ENCODE measurements around the gene ASTN2. TPM values are rescaled to one million over a fixed set of nuclear protein-coding genes. Genes with fewer than 3 reads are reported as not detected.
A peak's percentile ranks its signal among the peaks of the same experiment; 100 is the strongest.
"Not testable (repeated sequence)": the region's sequence is repeated elsewhere in the genome, so short reads cannot be mapped to it uniquely, and the experiment has no call there.

Gene ASTN2
- total RNA-seq, 1 donor from 2014 or later = 2.8 TPM

DNA sequence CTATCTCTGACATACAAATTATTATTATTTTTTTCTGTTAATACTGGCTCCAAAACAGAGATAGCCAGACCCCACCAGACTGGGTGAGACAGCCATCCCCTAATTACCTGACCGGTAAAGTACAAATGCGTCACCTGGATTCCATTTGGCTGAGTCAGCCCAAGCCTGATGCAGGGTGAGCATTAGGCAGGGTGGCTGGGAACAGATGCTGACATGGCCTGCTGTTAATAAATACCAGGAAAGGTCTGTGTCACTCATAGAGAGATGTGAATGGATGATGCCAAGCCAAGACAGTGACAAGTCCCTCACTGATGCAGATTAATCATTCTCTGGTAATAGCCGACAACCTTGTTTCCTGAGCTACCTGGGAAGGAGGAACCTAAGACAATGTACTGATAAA is 544.3 kb downstream of the ASTN2 start:
- intact Hi-C loops (cut with micrococcal nuclease) = no loop called here
- Mint-ChIP-seq H3K27ac (no peak overlapping the region), H3K4me1 (no peaks in the 10 kb centered on the region), H3K9me3 (no peaks in the 10 kb centered on the region), H3K36me3 (ENCODE audit: low read depth) (no peaks in the 10 kb centered on the region), H3K4me3 (no peak overlapping the region), H3K27me3 (no peaks in the 10 kb centered on the region)
- DNase-seq = no peak

DNA sequence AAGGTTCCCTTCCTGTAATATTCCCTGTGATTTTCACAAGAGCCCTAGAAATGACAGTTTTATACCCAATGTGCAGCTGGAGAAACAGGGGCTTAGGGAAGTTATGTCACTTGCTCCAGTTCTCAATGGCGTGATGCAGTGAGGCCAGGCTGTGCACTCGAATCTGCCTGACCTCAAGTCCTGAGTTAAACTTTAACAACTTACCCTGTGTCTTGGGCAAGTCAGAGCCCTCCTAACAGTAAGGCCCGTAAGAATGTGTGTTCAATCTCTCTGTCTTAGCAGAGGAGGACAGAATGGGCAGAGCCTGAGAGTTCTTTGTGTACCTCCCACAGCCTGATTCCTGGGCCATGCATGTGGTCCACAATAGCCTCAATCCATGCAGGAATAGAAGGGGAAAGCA is 546.7 kb downstream of the ASTN2 start:
- Mint-ChIP-seq H3K27ac (no peak overlapping the region), H3K9me3 (no peaks in the 10 kb centered on the region), H3K36me3 (ENCODE audit: low read depth) (no peaks in the 10 kb centered on the region), H3K4me1 (no peaks in the 10 kb centered on the region), H3K4me3 (no peak overlapping the region), H3K27me3 (no peaks in the 10 kb centered on the region)
- DNase-seq = no peak
- intact Hi-C loops (cut with micrococcal nuclease) = no loop called here

DNA sequence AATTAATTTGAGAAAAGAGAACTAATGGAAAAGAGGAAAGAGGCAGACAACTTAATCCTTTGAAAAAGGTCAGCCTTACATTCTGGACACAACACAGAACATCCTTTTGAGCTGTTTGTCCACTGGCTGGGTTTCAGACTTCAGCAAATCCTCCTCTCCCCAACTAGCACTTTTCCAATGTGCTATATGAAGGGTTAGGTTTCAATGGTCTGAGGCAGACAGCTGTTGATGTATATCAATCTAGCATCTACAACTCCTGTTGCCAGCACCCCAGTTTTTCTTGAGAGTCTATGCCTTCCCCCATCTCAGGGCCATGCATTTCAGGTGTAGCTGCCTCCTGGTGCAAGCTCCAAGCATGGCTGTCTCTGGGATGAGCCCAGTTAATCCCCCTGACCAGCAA is 553.5 kb downstream of the ASTN2 start:
- H3K4me3 Mint-ChIP-seq = no peak overlapping the region
- intact Hi-C loops (cut with micrococcal nuclease) = loop anchor here (5.0 kb wide), 1 partner anchor 124 kb away; no protein-coding TSS in a partner anchor

DNA sequence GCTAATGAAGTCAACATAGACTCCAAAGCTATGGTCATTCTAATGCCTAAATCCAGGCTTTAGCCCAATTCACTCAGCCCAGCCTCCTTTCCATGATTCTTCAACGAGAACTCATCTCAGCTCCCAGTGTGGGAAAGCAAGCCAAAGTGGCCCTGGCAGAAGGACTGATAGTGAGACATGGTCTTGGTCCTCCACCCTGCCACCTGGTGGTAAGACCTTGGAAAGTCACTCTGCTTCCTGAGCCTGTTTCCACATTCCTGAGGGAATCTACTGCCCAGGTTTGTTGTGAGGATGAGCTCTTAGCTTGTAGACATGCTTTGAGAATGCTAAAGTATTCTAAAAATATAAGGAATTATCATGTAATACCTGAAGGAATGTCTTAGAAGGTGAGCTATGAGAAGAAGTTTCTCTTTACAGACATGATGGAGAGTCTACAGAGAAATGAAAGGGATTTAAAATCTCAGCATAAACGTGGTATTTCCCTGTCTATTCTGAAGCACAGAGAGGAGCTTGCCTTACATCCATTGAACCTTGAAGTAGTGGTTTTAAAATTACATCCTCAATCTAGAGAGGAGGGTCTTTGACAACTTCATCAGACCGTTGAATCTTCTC is 554.2 kb downstream of the ASTN2 start:
- DNase-seq = peak; percentile 67
- intact Hi-C loops (cut with micrococcal nuclease) = loop anchor here (5.0 kb wide), 1 partner anchor 123 kb away; no protein-coding TSS in a partner anchor
- H3K4me1 Mint-ChIP-seq = no peaks in the 10 kb centered on the region
- no peaks in the 10 kb centered on the region for H3K9me3 Mint-ChIP-seq
- no peak overlapping the region for H3K27ac Mint-ChIP-seq
- no peaks in the 10 kb centered on the region for H3K36me3 Mint-ChIP-seq (ENCODE audit: low read depth)
- no peaks in the 10 kb centered on the region for H3K27me3 Mint-ChIP-seq
- no peak overlapping the region for H3K4me3 Mint-ChIP-seq

More for the DNA sequence above, 553.5 kb downstream of the ASTN2 start:
- no peaks in the 10 kb centered on the region for H3K36me3 Mint-ChIP-seq (ENCODE audit: low read depth)
- no peak for DNase-seq
- no peaks in the 10 kb centered on the region for H3K9me3 Mint-ChIP-seq
- no peak overlapping the region for H3K27ac Mint-ChIP-seq
- H3K27me3 Mint-ChIP-seq = no peaks in the 10 kb centered on the region
- H3K4me1 Mint-ChIP-seq = no peaks in the 10 kb centered on the region

DNA sequence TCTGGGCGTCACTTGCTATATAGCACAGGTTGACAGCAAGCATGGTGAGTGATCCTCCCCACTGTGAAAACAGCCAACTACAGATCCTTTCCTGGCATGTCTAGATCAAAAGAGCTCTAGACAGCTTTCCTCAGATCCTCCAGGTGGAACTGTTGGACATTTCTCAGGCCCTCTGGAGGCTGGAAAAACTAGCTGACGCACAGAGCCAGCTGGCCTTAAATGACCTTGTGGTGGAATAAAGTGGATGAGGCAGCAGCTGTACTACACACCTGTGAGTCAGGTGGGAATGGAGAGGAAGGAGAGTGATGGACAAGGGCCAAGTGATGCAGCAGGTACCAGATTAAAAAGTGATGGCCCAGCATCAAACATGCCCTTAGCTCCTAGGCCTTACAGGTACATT is 555.1 kb downstream of the ASTN2 start:
- Mint-ChIP-seq H3K27ac (no peak overlapping the region), H3K27me3 (no peaks in the 10 kb centered on the region), H3K9me3 (no peaks in the 10 kb centered on the region), H3K4me3 (no peak overlapping the region), H3K36me3 (ENCODE audit: low read depth) (no peaks in the 10 kb centered on the region), H3K4me1 (no peaks in the 10 kb centered on the region)
- DNase-seq = no peak
- intact Hi-C loops (cut with micrococcal nuclease) = loop anchor here (5.0 kb wide), 1 partner anchor 122 kb away; no protein-coding TSS in a partner anchor

DNA sequence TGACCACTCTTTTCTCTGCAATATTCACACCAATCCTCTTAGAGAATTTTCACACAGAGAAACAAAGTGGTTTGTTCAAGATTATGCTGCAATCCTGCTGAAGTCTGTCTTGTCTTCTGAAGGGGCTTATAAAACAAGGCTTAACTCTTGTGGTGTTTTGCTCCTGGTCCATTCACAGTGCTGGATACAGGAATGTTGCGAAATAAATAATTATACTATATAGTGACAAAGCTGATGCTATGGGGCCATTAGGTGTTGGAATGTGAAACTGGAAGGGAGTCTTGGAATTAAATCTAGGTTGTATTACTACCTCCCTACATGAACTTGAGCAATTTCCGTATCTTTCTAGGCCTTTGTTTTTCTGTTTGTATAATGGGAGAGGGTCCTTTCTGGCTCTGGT is 557.5 kb downstream of the ASTN2 start:
- H3K27ac Mint-ChIP-seq = no peak overlapping the region
- no peaks in the 10 kb centered on the region for H3K9me3 Mint-ChIP-seq
- intact Hi-C loops (cut with micrococcal nuclease) = no loop called here
- DNase-seq = no peak
- H3K27me3 Mint-ChIP-seq = no peaks in the 10 kb centered on the region
- no peaks in the 10 kb centered on the region for H3K36me3 Mint-ChIP-seq (ENCODE audit: low read depth)
- H3K4me3 Mint-ChIP-seq = no peak overlapping the region
- H3K4me1 Mint-ChIP-seq = no peaks in the 10 kb centered on the region

DNA sequence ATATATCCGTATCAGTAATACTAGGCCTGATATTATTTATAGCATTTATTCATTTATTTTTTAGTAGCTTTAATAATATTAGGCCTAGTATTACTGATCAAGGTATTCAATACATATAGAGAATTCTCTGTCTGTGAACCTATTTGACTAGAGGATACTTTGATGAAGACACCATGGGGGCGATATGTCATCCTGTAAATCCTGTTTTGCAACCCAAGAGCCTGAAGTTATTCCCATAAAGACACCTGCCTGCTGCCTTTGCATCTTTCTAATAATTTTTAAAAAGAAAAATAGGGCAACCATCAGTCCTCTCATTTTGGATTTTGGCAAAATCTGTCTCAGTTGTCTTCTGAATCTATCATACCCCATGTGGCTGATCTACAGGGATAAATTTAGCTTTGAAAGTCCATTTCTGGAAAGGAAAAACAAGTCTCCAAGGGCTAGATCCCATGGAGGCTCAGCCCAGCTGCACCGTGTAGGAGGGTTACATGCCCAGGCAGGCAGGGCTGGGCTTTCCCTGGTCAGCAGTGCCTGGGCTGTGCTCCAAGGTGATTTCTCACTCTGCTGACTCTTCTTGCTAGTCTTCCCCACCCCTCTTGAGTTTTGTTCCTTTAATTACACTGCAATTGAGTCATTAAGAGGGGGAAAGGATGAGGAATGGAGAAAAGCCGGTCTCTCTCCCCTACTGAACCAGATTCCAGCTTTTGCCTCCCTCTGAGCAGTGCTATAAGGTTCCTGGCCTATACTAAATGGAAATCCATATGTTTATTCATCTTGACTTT is 558.8 kb downstream of the ASTN2 start:
- intact Hi-C loops (cut with micrococcal nuclease) = no loop called here
- Mint-ChIP-seq H3K27ac (no peak overlapping the region), H3K4me3 (no peak overlapping the region), H3K36me3 (ENCODE audit: low read depth) (no peaks in the 10 kb centered on the region), H3K4me1 (no peaks in the 10 kb centered on the region), H3K9me3 (no peaks in the 10 kb centered on the region), H3K27me3 (no peaks in the 10 kb centered on the region)
- DNase-seq = no peak

DNA sequence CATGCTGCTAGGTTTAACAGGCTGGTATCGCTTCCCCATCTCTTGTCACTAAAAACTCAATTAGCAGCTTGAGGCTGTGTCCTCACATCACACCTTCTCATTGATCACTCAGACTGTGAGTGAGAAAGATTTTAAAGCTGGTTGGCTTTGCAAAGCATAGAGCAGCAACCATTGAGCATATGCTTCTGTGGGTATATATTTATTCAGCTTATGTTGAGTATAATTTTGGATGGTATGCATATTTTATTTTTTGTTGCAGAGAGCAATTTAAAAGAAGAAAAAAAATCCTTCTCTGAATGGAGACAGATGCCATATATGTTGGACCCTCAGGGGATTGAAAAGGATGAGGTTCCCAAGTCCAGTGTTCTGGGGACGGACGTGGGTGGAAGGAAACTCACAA is 565.1 kb downstream of the ASTN2 start:
- Mint-ChIP-seq H3K27ac (no peak overlapping the region), H3K27me3 (no peaks in the 10 kb centered on the region), H3K9me3 (no peaks in the 10 kb centered on the region), H3K4me1 (no peaks in the 10 kb centered on the region), H3K4me3 (no peak overlapping the region), H3K36me3 (ENCODE audit: low read depth) (no peaks in the 10 kb centered on the region)
- no peak for DNase-seq
- intact Hi-C loops (cut with micrococcal nuclease) = no loop called here

DNA sequence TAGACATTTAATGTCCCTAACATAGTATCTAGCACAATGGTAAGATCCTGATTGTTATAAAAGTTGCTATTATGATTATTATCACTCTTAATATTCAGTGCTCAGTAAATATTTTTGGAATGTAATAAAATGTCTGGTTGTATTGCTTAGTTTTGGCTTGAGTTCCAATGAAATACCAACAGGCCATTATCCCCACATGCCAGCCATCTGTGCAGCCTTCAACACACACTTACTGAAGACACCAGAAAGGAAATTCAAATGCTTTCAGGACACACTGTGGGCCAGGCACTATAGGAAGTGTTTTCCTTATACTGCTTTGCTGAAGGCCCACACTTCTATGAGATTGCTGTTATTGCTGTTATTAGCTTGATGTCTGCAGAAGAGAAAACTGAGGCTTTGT is 570.2 kb downstream of the ASTN2 start:
- intact Hi-C loops (cut with micrococcal nuclease) = no loop called here
- no peak overlapping the region for H3K27ac Mint-ChIP-seq
- H3K4me1 Mint-ChIP-seq = no peaks in the 10 kb centered on the region
- no peaks in the 10 kb centered on the region for H3K27me3 Mint-ChIP-seq
- H3K9me3 Mint-ChIP-seq = no peaks in the 10 kb centered on the region
- no peak for DNase-seq
- no peaks in the 10 kb centered on the region for H3K36me3 Mint-ChIP-seq (ENCODE audit: low read depth)
- H3K4me3 Mint-ChIP-seq = no peak overlapping the region

DNA sequence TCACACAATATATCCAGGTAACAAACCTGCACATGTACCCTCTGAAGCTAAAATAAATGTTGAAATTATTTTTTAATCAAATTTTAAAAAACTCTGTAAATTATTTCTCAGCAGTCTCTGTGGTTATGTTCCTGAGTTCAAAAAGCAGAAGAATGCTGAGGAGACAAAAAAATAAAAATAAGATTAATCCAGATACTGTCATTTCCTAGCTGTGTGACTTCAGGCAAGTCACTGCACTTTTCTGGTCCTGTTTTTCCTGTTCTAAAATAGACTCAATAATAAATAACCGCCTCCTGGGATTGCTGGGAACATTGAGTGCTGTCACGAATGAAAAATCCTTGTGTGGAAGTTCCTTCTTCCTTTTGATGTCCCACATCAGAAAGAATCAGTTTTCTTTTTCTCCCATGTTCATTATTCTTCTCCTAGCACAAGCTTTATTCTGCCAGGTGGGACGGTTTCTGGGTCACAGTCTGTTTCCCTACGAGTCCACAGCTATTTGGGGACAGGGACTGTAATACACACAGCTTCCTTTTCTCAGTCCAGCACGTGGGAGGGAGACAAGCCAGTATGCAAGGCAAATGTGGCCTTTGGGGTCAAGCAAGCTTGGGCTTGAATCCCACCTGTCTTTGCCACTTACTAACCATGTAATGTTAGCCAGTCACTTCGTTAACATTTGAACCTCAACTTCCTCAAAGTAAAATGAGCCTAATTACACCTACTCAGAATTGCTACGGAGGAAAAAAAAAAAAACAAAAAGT is 570.8 kb downstream of the ASTN2 start:
- Mint-ChIP-seq H3K27ac (no peak overlapping the region), H3K4me3 (no peak overlapping the region), H3K4me1 (no peaks in the 10 kb centered on the region), H3K9me3 (no peaks in the 10 kb centered on the region), H3K27me3 (no peaks in the 10 kb centered on the region), H3K36me3 (ENCODE audit: low read depth) (no peaks in the 10 kb centered on the region)
- intact Hi-C loops (cut with micrococcal nuclease) = no loop called here
- no peak for DNase-seq

DNA sequence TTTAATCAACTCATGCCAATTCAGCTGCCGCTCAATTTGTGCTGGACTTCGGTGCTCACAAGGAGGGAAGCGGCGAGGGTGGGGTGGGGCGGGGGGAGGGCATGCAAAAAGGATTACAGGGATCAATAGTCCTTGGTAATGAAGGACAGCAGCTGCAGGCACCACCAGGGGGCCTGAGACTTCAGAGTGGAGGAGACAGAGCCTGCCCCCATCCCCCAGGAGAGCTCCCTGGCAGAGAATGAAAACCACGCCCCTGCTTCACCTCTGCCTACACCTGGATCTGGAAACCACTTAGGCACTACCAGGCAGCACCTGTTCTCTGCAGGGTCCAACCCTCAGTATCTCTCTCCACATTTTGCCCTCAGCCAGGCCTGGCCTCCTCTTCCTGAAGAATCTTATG is 572.2 kb downstream of the ASTN2 start:
- H3K4me1 Mint-ChIP-seq = no peaks in the 10 kb centered on the region
- no peak overlapping the region for H3K4me3 Mint-ChIP-seq
- H3K9me3 Mint-ChIP-seq = no peaks in the 10 kb centered on the region
- no peak overlapping the region for H3K27ac Mint-ChIP-seq
- no peaks in the 10 kb centered on the region for H3K27me3 Mint-ChIP-seq
- H3K36me3 Mint-ChIP-seq (ENCODE audit: low read depth) = no peaks in the 10 kb centered on the region
- intact Hi-C loops (cut with micrococcal nuclease) = no loop called here
- no peak for DNase-seq

DNA sequence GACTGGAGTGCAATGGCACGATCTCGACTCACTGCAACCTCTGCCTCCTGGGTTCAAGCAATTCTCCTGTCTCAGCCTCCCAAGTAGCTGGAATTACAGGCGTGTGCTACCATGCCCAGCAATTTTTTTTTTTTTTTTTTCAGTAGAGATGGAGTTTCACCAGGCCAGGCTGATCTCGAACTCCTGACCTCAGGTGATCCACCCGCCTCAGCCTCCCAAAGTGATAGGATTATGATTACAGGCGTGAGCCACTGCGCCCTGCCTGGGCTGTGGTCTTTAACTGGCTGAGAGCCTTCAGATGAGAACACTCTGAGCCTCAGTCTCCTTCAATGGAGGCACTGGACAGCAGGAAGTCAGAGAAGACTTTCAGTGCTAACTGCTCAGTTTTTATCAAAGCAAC is 576.4 kb downstream of the ASTN2 start:
- H3K27ac Mint-ChIP-seq; H3K36me3 Mint-ChIP-seq (ENCODE audit: low read depth); DNase-seq; H3K9me3 Mint-ChIP-seq; H3K4me1 Mint-ChIP-seq; intact Hi-C loops (cut with micrococcal nuclease); H3K27me3 Mint-ChIP-seq; H3K4me3 Mint-ChIP-seq: not testable (repeated sequence)

DNA sequence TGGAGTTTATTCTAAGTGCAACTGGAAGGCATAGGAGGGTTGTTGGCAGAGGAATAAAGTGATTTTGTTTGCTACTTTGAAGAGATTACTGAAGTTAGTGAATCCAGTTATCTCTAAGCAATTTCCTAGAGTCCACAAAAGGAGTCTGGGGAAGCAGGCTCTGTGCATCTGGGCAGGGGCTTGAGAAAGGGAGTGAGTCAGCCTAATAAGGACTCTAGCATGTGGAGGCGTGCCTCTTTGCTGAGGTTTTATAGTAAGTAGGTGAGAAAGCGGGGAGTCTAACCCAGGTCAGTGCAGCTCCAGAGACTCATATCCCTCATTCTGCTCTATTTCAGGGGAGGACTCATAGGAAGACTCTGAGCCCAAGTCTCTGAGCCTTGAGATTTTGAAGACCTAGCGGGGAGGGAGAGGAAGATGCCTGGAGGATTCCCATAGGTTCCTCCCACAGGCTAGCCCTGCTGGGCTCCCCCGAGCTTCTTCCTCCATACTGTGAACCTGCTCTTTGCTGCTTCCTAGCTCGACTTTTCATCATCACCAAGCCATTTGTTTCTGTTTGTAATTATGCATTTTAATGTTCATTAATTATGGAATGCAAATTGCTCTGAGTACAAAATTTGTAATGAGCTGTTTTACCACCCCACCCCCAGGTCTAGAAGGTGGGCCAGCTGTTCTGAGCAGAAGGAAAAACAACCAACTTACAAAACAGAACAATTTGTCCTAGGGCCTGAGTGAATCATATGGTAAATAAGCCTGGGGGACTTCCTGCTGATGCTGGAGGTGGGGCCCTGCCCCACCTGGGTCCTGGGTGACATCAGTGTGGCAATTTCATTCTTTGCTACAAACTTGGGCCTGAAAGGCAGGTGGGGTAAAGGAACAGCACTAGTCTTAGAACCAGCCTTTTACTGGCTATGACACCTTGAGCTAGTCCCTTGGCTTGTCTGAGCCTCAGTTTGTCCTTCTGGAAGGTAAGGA is 577.6 kb downstream of the ASTN2 start:
- DNase-seq = no peak
- no peaks in the 10 kb centered on the region for H3K27me3 Mint-ChIP-seq
- H3K4me1 Mint-ChIP-seq = no peaks in the 10 kb centered on the region
- H3K27ac Mint-ChIP-seq = no peak overlapping the region
- intact Hi-C loops (cut with micrococcal nuclease) = no loop called here
- H3K9me3 Mint-ChIP-seq = no peaks in the 10 kb centered on the region
- H3K36me3 Mint-ChIP-seq (ENCODE audit: low read depth) = no peaks in the 10 kb centered on the region
- no peak overlapping the region for H3K4me3 Mint-ChIP-seq
